A673 (cell line): Measurements from ENCODE around the gene SLC38A1. TPM values are rescaled to one million over a fixed set of nuclear protein-coding genes. Genes with fewer than 3 reads are reported as not detected.

ENCODE experiments used
- BruUV-seq: library from RNA; stranded (reverse); fragments of 400-500 nt; replicated peaks from 2 replicates; lab custom pipeline; 2021; lab: Mats Ljungman, UMichigan
- CTCF ChIA-PET: fragments of 300-600 bp; sonication (Branson Sonifier 250); formaldehyde crosslinking; loops from one replicate; lab custom pipeline; 2022; ENCODE audit warnings: antibody characterized with exemption; lab: Charles Lee
- POLR2A ChIA-PET: fragments of 300-600 bp; sonication (Branson Sonifier 250); formaldehyde crosslinking; loops from one replicate; lab custom pipeline; 2022; ENCODE audit warnings: antibody characterized with exemption; ENCODE audit not compliant: low non-redundant PET; lab: Charles Lee
- DNase-seq: peaks from one replicate; pipeline ENCODE4 v3.0.0-alpha.2; 2015; ENCODE audit warnings: low spot score
- H3K27ac ChIP-seq: fragments of 200-600 bp; sonication (generic); 2 replicates; pipeline ENCODE4 v1.5.1; 2016; ENCODE audit warnings: mixed run types, low read depth, mild to moderate bottlenecking, mixed read lengths, antibody characterized with exemption, low read length; ENCODE audit not compliant: poor library complexity, severe bottlenecking
- H3K27me3 ChIP-seq: fragments of 200-600 bp; sonication (generic); replicated peaks from 2 replicates; pipeline ENCODE4 v1.6.1; 2017; ENCODE audit warnings: mixed run types, low read depth, mild to moderate bottlenecking, mixed read lengths, antibody characterized with exemption, low read length; ENCODE audit not compliant: insufficient read depth, poor library complexity
- H3K36me3 ChIP-seq: fragments of 200-600 bp; sonication (generic); 2 replicates; pipeline ENCODE4 v1.6.1; 2016; ENCODE audit warnings: mixed run types, mild to moderate bottlenecking, mixed read lengths, antibody characterized with exemption, low read length; ENCODE audit not compliant: insufficient read depth, poor library complexity, severe bottlenecking
- H3K4me1 ChIP-seq: fragments of 200-600 bp; sonication (generic); 2 replicates; pipeline ENCODE4 v1.6.1; 2017; ENCODE audit warnings: mixed run types, mild to moderate bottlenecking, mixed read lengths, antibody characterized with exemption, low read length; ENCODE audit not compliant: insufficient read depth, poor library complexity, severe bottlenecking
- H3K4me3 ChIP-seq: fragments of 200-600 bp; sonication (generic); 2 replicates; pipeline ENCODE4 v1.5.1; 2016; ENCODE audit warnings: low read depth, mixed run types, mild to moderate bottlenecking, mixed read lengths, low read length; ENCODE audit not compliant: poor library complexity, severe bottlenecking
- H3K9me3 ChIP-seq: fragments of 200-600 bp; sonication (generic); 2 replicates; pipeline ENCODE4 v1.6.1; 2016; ENCODE audit warnings: mixed run types, low read depth, mild to moderate bottlenecking, mixed read lengths, antibody characterized with exemption, low read length; ENCODE audit not compliant: poor library complexity, severe bottlenecking
- EZH2 ChIP-seq: fragments of 200-600 bp; sonication (generic); IDR thresholded peaks from 2 replicates; pipeline ENCODE4 v1.6.1; 2017; ENCODE audit warnings: borderline replicate concordance, low read depth, mild to moderate bottlenecking, mixed read lengths, antibody characterized with exemption, low read length; ENCODE audit not compliant: poor library complexity, severe bottlenecking
- intact Hi-C: fragments of 100-400 bp; cut with micrococcal nuclease; formaldehyde crosslinking; loops from one replicate; pipeline ENCODE4 v1.10.0; 2022; ENCODE audit not compliant: unreplicated experiment
- total RNA-seq: library from RNA; stranded (reverse); gene quantifications from 2 replicates; pipeline ENCODE4 v1.2.3, GENCODE V29; 2021
- TF ChIP-seq, protein P1 (sequence below): fragments of 300-800, 200-600 bp; sonication (generic); conservative IDR thresholded peaks from 2 replicates; pipeline ENCODE4 v1.5.1; 2017; ENCODE audit warnings: low read depth, mild to moderate bottlenecking, antibody characterized with exemption, low read length, moderate library complexity, mixed read lengths

The SLC38A1 gene
- total RNA-seq, 1 experiment from 2014 or later, result 78.9 TPM

DNA sequence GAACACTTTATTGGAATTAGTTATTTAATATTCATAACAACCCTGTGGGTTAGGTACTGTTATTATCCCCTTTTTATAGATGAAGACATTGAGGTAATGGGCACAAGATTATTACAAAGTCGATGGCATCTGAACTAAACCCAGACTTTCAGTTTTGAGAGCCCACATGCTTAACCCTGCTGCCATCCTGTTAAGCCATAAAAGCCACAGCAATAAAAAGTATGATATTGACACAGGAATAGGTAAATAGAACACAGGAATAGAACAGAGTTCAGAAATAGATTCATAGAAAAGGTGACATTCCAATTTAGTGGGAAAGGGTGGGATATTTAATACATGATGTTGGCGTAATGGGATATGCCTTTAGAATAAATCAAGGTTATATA lies 119.8 kb downstream of the SLC38A1 start:
- intact Hi-C loops, result no loop called here
- H3K27ac ChIP-seq, result no peak overlapping the region
- no peak for DNase-seq
- no peaks in the 10 kb centered on the region for H3K36me3 ChIP-seq
- no peaks in the 10 kb centered on the region for H3K27me3 ChIP-seq
- no peak for TF ChIP-seq EZH2
- TF ChIP-seq, protein P1, sequence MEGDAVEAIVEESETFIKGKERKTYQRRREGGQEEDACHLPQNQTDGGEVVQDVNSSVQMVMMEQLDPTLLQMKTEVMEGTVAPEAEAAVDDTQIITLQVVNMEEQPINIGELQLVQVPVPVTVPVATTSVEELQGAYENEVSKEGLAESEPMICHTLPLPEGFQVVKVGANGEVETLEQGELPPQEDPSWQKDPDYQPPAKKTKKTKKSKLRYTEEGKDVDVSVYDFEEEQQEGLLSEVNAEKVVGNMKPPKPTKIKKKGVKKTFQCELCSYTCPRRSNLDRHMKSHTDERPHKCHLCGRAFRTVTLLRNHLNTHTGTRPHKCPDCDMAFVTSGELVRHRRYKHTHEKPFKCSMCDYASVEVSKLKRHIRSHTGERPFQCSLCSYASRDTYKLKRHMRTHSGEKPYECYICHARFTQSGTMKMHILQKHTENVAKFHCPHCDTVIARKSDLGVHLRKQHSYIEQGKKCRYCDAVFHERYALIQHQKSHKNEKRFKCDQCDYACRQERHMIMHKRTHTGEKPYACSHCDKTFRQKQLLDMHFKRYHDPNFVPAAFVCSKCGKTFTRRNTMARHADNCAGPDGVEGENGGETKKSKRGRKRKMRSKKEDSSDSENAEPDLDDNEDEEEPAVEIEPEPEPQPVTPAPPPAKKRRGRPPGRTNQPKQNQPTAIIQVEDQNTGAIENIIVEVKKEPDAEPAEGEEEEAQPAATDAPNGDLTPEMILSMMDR, result no peak
- no peak overlapping the region for H3K4me3 ChIP-seq
- ChIA-PET CTCF (no interaction called here), POLR2A (no interaction called here)
- H3K9me3 ChIP-seq, result no peaks in the 10 kb centered on the region
- BruUV-seq, result no TSS peak
- peaks cover 30% of the 10 kb centered on the region for H3K4me1 ChIP-seq

DNA sequence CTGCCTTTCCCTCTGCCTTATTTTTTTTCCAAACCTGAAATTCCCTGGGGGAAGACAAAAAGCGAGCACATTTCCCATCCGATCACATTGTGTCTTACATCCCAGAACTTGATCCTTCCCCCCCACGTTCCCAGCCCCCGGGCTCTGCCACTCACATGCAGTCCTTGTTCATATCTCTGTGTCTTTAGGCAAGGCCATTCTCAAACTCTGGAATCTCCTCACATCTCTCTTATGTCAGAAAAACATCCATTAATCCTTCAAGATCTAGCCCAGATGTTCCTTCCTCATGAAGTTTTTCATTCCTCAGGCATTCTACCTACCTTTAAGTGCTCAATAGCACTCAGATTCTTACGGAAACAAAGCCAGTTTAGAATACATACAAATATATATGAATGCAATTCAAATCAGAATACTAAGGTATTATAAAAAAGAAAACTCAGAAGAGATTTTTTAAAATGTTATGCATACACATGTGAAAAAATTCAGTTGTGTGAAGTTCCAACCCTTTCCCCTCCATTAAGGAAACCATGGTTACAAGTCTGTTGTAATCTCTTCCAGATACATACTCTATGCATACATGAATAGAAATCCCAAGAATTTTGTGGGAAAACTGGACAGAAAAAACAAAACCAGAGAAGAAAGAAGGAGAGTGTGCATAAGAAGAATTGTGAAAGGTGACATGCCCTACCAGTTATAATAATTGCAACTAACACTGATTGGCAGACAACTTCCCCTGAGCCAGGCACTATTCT lies 120.3 kb downstream of the SLC38A1 start:
- Histone ChIP-seq H3K27ac (no peak overlapping the region), H3K27me3 (no peaks in the 10 kb centered on the region), H3K36me3 (no peaks in the 10 kb centered on the region), H3K4me1 (peaks cover 24% of the 10 kb centered on the region), H3K4me3 (no peak overlapping the region), H3K9me3 (no peaks in the 10 kb centered on the region)
- POLR2A ChIA-PET, result no interaction called here
- no TSS peak for BruUV-seq
- intact Hi-C loops, result no loop called here
- DNase-seq, result no peak
- TF ChIP-seq, protein P1, result no peak
- no peak for TF ChIP-seq EZH2
- CTCF ChIA-PET, result no interaction called here

DNA sequence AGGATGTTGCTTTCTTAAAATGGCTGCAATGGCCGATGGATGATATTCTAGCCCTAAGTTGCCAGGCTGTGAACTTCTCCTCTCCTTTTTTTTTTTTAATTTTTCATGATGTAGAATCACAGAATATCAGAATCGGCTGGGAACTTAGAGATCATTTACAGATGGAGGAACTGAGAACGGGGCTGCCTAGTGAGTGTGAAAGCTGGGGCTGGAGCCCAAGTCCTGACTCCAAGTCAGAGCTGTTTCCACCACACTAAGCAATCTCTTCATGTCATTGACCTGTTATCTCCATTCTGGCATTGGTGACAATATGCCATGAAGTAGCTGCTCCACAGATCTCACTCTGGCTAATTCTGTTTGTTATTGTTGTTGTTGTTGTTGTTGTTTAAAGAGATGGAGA lies 121.7 kb downstream of the SLC38A1 start:
- no TSS peak for BruUV-seq
- no peaks in the 10 kb centered on the region for H3K9me3 ChIP-seq
- POLR2A ChIA-PET, result no interaction called here
- no peaks in the 10 kb centered on the region for H3K36me3 ChIP-seq
- no peak overlapping the region for H3K4me3 ChIP-seq
- H3K27ac ChIP-seq, result no peak overlapping the region
- H3K27me3 ChIP-seq, result no peaks in the 10 kb centered on the region
- intact Hi-C loops, result no loop called here
- TF ChIP-seq, protein P1, result no peak
- no peak for TF ChIP-seq EZH2
- H3K4me1 ChIP-seq, result peaks cover 17% of the 10 kb centered on the region
- CTCF ChIA-PET, result no interaction called here
- DNase-seq, result no peak
